Lung (tissue), 12 donors: Measurements from ENCODE around the gene BEST2. TPM values are rescaled to one million over a fixed set of nuclear protein-coding genes. Genes with fewer than 3 reads are reported as not detected.

Experiments
- ATAC-seq: fragments of 200-7000 bp; cut with Tn5 transposase; one replicate; pipeline ENCODE4 v1.9.1; 2020; ENCODE audit warnings: moderate number of reproducible peaks; ENCODE audit not compliant: insufficient read depth, low FRiP score
- DNase-seq, 3 donors: peaks; one replicate each; pipeline ENCODE4 v3.0.0-alpha.2; 2013 to 2017
- H3K27ac ChIP-seq, 2 donors: one replicate each; pipeline ENCODE4 v1.5.1; 2013; ENCODE audit warnings: mild to moderate bottlenecking in 2 of 2, moderate library complexity in 2 of 2, control low read depth in 1 of 2, inconsistent platforms in 1 of 2, low read depth in 1 of 2, low read length in 1 of 2
- H3K27me3 ChIP-seq, 3 donors: one replicate each; pipeline ENCODE4 v1.5.1; 2013; ENCODE audit warnings: low read length in 2 of 3; ENCODE audit not compliant: control insufficient read depth in 3 of 3, insufficient read depth in 3 of 3
- H3K36me3 ChIP-seq, 4 donors: one replicate each; pipeline ENCODE4 v1.5.1; 2013; ENCODE audit warnings: low read length in 4 of 4, mild to moderate bottlenecking in 1 of 4, moderate library complexity in 1 of 4; ENCODE audit not compliant: control insufficient read depth in 4 of 4, insufficient read depth in 4 of 4
- H3K4me1 ChIP-seq, 5 donors: one replicate each; pipeline ENCODE4 v1.5.1; 2013; ENCODE audit warnings: low read length in 5 of 5, mild to moderate bottlenecking in 2 of 5, moderate library complexity in 1 of 5; ENCODE audit not compliant: control insufficient read depth in 5 of 5, insufficient read depth in 5 of 5
- H3K4me3 ChIP-seq: one replicate; pipeline ENCODE4 v1.5.1; 2013; ENCODE audit warnings: mild to moderate bottlenecking, control low read depth, moderate library complexity
- H3K9ac ChIP-seq, 2 donors: one replicate each; pipeline ENCODE4 v1.5.1; 2013; ENCODE audit warnings: low read length in 2 of 2, control low read depth in 1 of 2; ENCODE audit not compliant: insufficient read depth in 1 of 2
- H3K9me3 ChIP-seq, 4 donors: one replicate each; pipeline ENCODE4 v1.5.1; 2013; ENCODE audit warnings: low read length in 3 of 4, mild to moderate bottlenecking in 1 of 4, moderate library complexity in 1 of 4; ENCODE audit not compliant: control insufficient read depth in 4 of 4, insufficient read depth in 3 of 4
- WGBS, 2 donors: extraction: QIAGEN DNeasy Blood & Tissue Kit; methylation state at CpG; one replicate each; pipeline ENCODE4 v1.1.7; 2013; 5-methylcytosine and 5-hydroxymethylcytosine counted together
- polyA plus RNA-seq, 2 donors: library from polyadenylated mRNA; stranded (reverse); fragments of 200-250 nt; gene quantifications; one replicate each; pipeline ENCODE4 v1.2.1, GENCODE V29; 2013
- total RNA-seq, 2 donors: library from RNA; depleted of rRNA in 1 of 2; stranded (reverse); fragments of >200 nt in 1 of 2; gene quantifications; one replicate each; pipeline ENCODE4 v1.2.1, GENCODE V29; 2014 to 2021
- TF ChIP-seq, protein P1 (sequence below): IDR thresholded peaks from 2 replicates; pipeline ENCODE4 v1.5.1; 2012; ENCODE audit warnings: mild to moderate bottlenecking; ENCODE audit errors: control extremely low read depth, extremely low read depth
- donor health status: control.
- donor health status: control.
- donor health status: Bipolar disorder and iron deficiency.
- donor health status: healthy.
- donor health status: DM: yes; HTN: yes; CAD: no.

Gene BEST2
- total and polyA plus RNA-seq, 4 donors: 0.02 TPM; not detected in 3

DNA sequence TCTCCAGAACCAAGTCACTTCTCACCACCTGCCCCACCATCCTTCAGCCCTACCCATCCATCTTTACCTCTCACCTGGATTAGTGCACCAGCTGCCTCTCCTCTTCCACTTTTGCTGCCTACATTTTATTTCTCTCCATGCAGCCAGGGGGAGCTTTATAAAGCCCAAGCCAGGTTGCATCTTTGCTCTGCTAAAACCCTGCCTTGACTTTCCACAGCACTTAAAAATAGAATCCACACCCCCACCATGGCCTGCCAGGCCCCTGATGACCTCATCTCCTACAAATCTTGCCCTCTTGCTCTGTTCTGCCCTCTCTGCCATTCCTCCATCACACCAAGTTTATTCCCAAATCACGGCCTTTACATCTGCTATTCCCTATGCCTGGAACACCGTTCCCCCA lies 22.0 kb downstream of the BEST2 start:
- Histone ChIP-seq H3K27ac (peak overlapping the region in 1 of 2 donors; percentile 87), H3K4me3 (no peak overlapping the region), H3K9ac (no peak overlapping the region), H3K9me3 (no peaks in the 10 kb centered on the region), H3K27me3 (no peaks in the 10 kb centered on the region), H3K4me1 (peaks cover 0 to 18% (median 4%) of the 10 kb centered on the region in 5 donors), H3K36me3 (peaks cover 0 to 12% (median 1%) of the 10 kb centered on the region in 4 donors)
- DNase-seq (no peak), ATAC-seq (no peak)
- 92 to 93% methylated on average over 2 of the region's 2 CpGs for WGBS, 2 donors
- TF ChIP-seq, protein P1, sequence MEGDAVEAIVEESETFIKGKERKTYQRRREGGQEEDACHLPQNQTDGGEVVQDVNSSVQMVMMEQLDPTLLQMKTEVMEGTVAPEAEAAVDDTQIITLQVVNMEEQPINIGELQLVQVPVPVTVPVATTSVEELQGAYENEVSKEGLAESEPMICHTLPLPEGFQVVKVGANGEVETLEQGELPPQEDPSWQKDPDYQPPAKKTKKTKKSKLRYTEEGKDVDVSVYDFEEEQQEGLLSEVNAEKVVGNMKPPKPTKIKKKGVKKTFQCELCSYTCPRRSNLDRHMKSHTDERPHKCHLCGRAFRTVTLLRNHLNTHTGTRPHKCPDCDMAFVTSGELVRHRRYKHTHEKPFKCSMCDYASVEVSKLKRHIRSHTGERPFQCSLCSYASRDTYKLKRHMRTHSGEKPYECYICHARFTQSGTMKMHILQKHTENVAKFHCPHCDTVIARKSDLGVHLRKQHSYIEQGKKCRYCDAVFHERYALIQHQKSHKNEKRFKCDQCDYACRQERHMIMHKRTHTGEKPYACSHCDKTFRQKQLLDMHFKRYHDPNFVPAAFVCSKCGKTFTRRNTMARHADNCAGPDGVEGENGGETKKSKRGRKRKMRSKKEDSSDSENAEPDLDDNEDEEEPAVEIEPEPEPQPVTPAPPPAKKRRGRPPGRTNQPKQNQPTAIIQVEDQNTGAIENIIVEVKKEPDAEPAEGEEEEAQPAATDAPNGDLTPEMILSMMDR: no peak

DNA sequence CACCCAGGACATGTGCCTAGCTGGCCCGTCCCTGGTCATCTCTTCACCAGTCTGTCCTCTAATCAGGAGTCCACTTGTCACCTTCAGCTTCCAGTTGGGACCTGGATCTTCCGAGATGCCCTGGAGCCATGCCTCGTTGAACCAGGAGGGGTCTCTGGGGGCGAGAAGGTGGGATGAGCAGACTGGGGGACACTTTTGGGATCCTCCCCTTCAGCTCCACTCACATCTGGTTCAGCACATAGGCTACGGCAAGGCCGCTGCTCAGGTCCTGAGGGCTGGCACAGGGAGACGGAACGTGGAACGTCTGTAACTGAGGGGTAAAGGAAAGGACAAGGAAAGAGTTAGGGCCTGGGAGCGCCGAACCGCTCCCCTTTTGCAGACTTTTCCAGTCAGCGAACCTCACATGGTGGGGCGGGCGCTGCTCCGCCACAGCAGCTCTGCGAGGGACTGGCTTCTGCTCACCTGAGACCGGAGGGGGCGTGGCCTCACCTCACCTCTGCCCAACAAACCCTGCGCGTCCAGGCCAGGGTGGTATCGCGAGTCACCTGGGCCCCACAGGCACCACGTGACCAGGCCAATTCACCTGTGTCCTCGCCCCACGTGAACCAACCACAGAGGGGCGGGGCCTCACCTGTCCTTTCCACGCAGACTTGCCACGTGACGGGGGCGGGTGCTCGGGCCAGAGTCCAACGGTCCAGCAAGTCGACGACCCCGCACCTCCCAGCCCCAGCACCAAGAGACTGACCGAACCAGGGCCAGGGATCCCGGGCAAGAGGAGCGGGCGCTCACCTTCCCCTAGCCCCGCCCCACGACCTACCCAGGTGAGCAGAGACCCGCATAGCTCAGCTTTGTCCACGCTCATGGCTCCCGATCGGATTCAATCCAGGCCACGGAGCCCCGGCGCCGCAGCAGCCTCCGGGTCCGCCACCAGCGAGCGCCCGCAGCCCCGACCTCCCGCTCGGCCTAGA lies 23.3 kb downstream of the BEST2 start, which contains the start of gene HOOK2:
Gene HOOK2, minus strand, starts transcription at position 965 of the 968 bp plus-strand sequence. Its CDS starts 103 bp downstream, at position 862.
- Histone ChIP-seq H3K4me1 (peaks cover 0 to 31% (median 13%) of the 10 kb centered on the region in 5 donors), H3K27ac (peak within 1 kb of the TSS; percentile 87 to 94), H3K4me3 (peak within 1 kb of the TSS; percentile 61), H3K9me3 (no peaks in the 10 kb centered on the region), H3K36me3 (peaks cover 0 to 10% (median 1%) of the 10 kb centered on the region in 4 donors), H3K27me3 (no peaks in the 10 kb centered on the region), H3K9ac (peak within 1 kb of the TSS; percentile 49 to 63)
- DNase-seq: peak; percentile 68 to 86 (median 85)
- peak; percentile 48 for ATAC-seq
- 18 to 23% methylated on average over 57 to 58 of the region's 58 CpGs for WGBS, 2 donors
- TF ChIP-seq, protein P1: no peak

DNA sequence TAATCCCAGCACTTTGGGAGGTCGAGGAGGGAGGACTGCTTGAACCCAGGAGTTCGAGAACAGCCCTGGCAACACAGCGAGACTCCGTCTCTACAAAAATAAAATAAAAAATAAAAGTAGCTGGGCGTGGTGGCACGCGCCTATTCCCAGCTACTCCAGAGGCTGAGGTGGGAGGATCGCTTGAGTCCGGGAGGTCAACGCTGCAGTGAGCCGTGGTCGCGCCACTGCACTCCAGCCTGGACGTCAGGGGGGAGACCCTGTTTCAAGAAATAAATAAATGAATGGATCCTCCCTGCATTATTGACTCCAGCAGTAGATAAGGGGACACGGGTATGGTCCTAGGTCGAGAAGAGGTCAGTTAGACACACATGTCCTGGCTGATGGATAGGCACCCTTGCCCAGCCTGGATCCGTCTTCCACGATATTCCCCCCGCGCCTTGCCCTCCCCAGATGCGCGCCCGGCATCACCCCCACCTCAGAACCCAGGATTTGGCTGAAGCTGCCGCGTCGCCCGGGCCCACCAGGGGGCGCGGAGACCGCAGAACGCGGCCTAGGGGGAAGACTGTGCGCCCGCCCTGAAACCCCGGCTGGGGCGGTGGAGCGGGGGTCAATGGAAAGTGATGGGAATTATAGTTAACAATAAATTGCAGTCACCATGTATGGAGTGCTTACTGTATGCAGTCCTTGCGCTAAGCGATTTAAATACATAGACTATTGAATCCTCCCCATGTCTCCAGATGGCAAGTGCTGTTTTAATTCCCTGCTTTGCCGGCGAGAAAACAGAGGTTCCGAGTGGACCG lies 25.8 kb downstream of the BEST2 start:
- Histone ChIP-seq H3K36me3 (peaks cover 0 to 3% (median 0%) of the 10 kb centered on the region in 4 donors), H3K27ac (peak overlapping the region; percentile 86 to 91), H3K27me3 (no peaks in the 10 kb centered on the region), H3K9ac (peak overlapping the region in 1 of 2 donors; percentile 37), H3K9me3 (no peaks in the 10 kb centered on the region), H3K4me1 (peaks cover 0 to 41% (median 17%) of the 10 kb centered on the region in 5 donors), H3K4me3 (peak overlapping the region; percentile 42)
- peak; percentile 55 for ATAC-seq
- peak; percentile 82 to 85 (median 85) for DNase-seq
- WGBS, 2 donors: 9 to 14% methylated on average over 43 of the region's 43 CpGs
- TF ChIP-seq, protein P1: peak; percentile 82
